Hepatocyte (in vitro differentiated cells): Measurements from ENCODE around the gene SHISA6. TPM values are rescaled to one million over a fixed set of nuclear protein-coding genes. Genes with fewer than 3 reads are reported as not detected.

Experiments
- DNase-seq: peaks from one replicate; pipeline ENCODE4 v3.0.0-alpha.2; 2016; ENCODE audit warnings: low spot score
- H2AFZ ChIP-seq: fragments of 200-600 bp; sonication (generic); 2 replicates; pipeline ENCODE4 v1.6.0; 2016; ENCODE audit warnings: antibody characterized with exemption, mild to moderate bottlenecking
- H3K27ac ChIP-seq: fragments of 200-600 bp; sonication (generic); 2 replicates; pipeline ENCODE4 v1.5.1; 2016; ENCODE audit warnings: mild to moderate bottlenecking
- H3K27me3 ChIP-seq: fragments of 200-600 bp; sonication (generic); 2 replicates; pipeline ENCODE4 v1.6.1; 2016
- H3K36me3 ChIP-seq: fragments of 200-600 bp; sonication (generic); replicated peaks from 2 replicates; pipeline ENCODE4 v1.5.1; 2016; ENCODE audit warnings: low read depth; ENCODE audit not compliant: insufficient read depth
- H3K4me1 ChIP-seq: fragments of 200-600 bp; sonication (generic); 2 replicates; pipeline ENCODE4 v1.5.1; 2016; ENCODE audit warnings: mild to moderate bottlenecking, moderate library complexity; ENCODE audit not compliant: insufficient read depth
- H3K4me2 ChIP-seq: fragments of 200-600 bp; sonication (generic); 2 replicates; pipeline ENCODE4 v1.6.0; 2016
- H3K4me3 ChIP-seq: fragments of 200-600 bp; sonication (generic); 2 replicates; pipeline ENCODE4 v1.5.1; 2016; ENCODE audit warnings: mild to moderate bottlenecking
- H3K79me2 ChIP-seq: fragments of 200-600 bp; sonication (generic); 2 replicates; pipeline ENCODE4 v1.6.0; 2017; ENCODE audit warnings: mild to moderate bottlenecking
- H3K9me2 ChIP-seq: fragments of 200-600 bp; sonication (generic); replicated peaks from 2 replicates; pipeline ENCODE4 v1.6.0; 2017; ENCODE audit warnings: mild to moderate bottlenecking; ENCODE audit not compliant: insufficient read depth
- H3K9me3 ChIP-seq: fragments of 200-600 bp; sonication (generic); 2 replicates; pipeline ENCODE4 v1.5.1; 2016; ENCODE audit warnings: low read depth, mild to moderate bottlenecking
- H4K20me1 ChIP-seq: fragments of 200-600 bp; sonication (generic); 2 replicates; pipeline ENCODE4 v1.6.0; 2016; ENCODE audit warnings: mild to moderate bottlenecking; ENCODE audit not compliant: insufficient read depth, poor library complexity, severe bottlenecking
- CTCF ChIP-seq: fragments of 200-600 bp; sonication (generic); IDR thresholded peaks from 2 replicates; pipeline ENCODE4 v1.5.1; 2016; ENCODE audit warnings: antibody characterized with exemption, mild to moderate bottlenecking; ENCODE audit not compliant: poor library complexity
- EZH2 ChIP-seq: fragments of 200-600 bp; sonication (generic); IDR thresholded peaks from 2 replicates; pipeline ENCODE4 v1.6.1; 2016; ENCODE audit warnings: antibody characterized with exemption, mild to moderate bottlenecking, borderline replicate concordance
- EZH2phosphoT487 ChIP-seq: fragments of 200-600 bp; sonication (generic); IDR thresholded peaks from one replicate; pipeline ENCODE4 v1.6.1; 2018; ENCODE audit warnings: antibody characterized with exemption, mild to moderate bottlenecking, low read depth, moderate library complexity; ENCODE audit not compliant: unreplicated experiment, severe bottlenecking
- WGBS: methylation state at CpG from one replicate; pipeline ENCODE4 v1.1.6; 2016; ENCODE audit warnings: low lambda C conversion rate; ENCODE audit errors: missing lambda C conversion rate; 5-methylcytosine and 5-hydroxymethylcytosine counted together
- polyA plus RNA-seq: library from polyadenylated mRNA; unstranded; fragments of >200 nt; fragmentation: Nextera tagmentation; extraction: Ambion mirVana; gene quantifications from 2 replicates; pipeline ENCODE4 v1.2.1, GENCODE V29; 2016
- total RNA-seq: library from RNA; depleted of rRNA; stranded (reverse); fragments of >200 nt; gene quantifications from 2 replicates; pipeline ENCODE4 v1.2.3, GENCODE V29; 2014

The SHISA6 gene
- total and polyA plus RNA-seq, 2 experiments from 2014 or later = 0.21 to 0.80 TPM

- H4K20me1 ChIP-seq = no peaks in the 10 kb centered on the region
- H2AFZ ChIP-seq = no peak overlapping the region
- H3K4me3 ChIP-seq = no peak overlapping the region
- no peaks in the 10 kb centered on the region for H3K4me1 ChIP-seq
- no peaks in the 10 kb centered on the region for H3K27me3 ChIP-seq
- DNase-seq = no peak
- no peak for TF ChIP-seq EZH2phosphoT487
- WGBS = 74% methylated on average over 3 of the region's 3 CpGs
- H3K4me2 ChIP-seq = no peak overlapping the region
- no peaks in the 10 kb centered on the region for H3K36me3 ChIP-seq
- no peak overlapping the region for H3K27ac ChIP-seq
- no peaks in the 10 kb centered on the region for H3K79me2 ChIP-seq
- no peaks in the 10 kb centered on the region for H3K9me3 ChIP-seq
- no peaks in the 10 kb centered on the region for H3K9me2 ChIP-seq
These were observed 101.1 kb downstream of the SHISA6 start for GRCh38 chr17:11342138-11342537.

- no peak for DNase-seq
- Histone ChIP-seq H3K4me1 (no peaks in the 10 kb centered on the region), H3K27ac (no peak overlapping the region), H3K79me2 (no peaks in the 10 kb centered on the region), H3K4me2 (no peak overlapping the region), H3K9me3 (no peaks in the 10 kb centered on the region), H2AFZ (no peak overlapping the region), H4K20me1 (no peaks in the 10 kb centered on the region), H3K4me3 (no peak overlapping the region), H3K27me3 (no peaks in the 10 kb centered on the region), H3K36me3 (no peaks in the 10 kb centered on the region), H3K9me2 (no peaks in the 10 kb centered on the region)
- 59% methylated on average over 3 of the region's 3 CpGs for WGBS
- TF ChIP-seq EZH2phosphoT487 (no peak), EZH2 (no peak)
These were observed 108.1 kb downstream of the SHISA6 start for GRCh38 chr17:11349106-11349505.

GRCh38 chr17:11351479-11351878 lies 110.5 kb downstream of the SHISA6 start:
- Histone ChIP-seq H3K4me1 (no peaks in the 10 kb centered on the region), H3K4me2 (no peak overlapping the region), H3K27me3 (no peaks in the 10 kb centered on the region), H3K9me2 (no peaks in the 10 kb centered on the region), H3K4me3 (no peak overlapping the region), H3K27ac (no peak overlapping the region), H3K9me3 (no peaks in the 10 kb centered on the region), H3K79me2 (no peaks in the 10 kb centered on the region), H2AFZ (no peak overlapping the region), H4K20me1 (no peaks in the 10 kb centered on the region), H3K36me3 (no peaks in the 10 kb centered on the region)
- no peak for DNase-seq
- TF ChIP-seq CTCF (no peak), EZH2phosphoT487 (no peak), EZH2 (no peak)
- WGBS = 86% methylated on average over 2 of the region's 2 CpGs

- Histone ChIP-seq H3K36me3 (no peaks in the 10 kb centered on the region), H3K4me1 (no peaks in the 10 kb centered on the region), H3K27ac (no peak overlapping the region), H3K9me3 (no peaks in the 10 kb centered on the region), H4K20me1 (no peaks in the 10 kb centered on the region), H3K79me2 (no peaks in the 10 kb centered on the region), H3K9me2 (no peaks in the 10 kb centered on the region), H3K4me3 (no peak overlapping the region), H3K27me3 (no peaks in the 10 kb centered on the region), H3K4me2 (no peak overlapping the region), H2AFZ (no peak overlapping the region)
- TF ChIP-seq EZH2phosphoT487 (no peak), CTCF (no peak), EZH2 (no peak)
- no peak for DNase-seq
- 87% methylated on average over 5 of the region's 5 CpGs for WGBS
These were observed 112.6 kb downstream of the SHISA6 start for GRCh38 chr17:11353601-11354000.
